Activated T-helper 2 cell treated with anti-CD3 and anti-CD28 coated beads, Interferon-gamma antibody, Interleukin-2, Interleukin-4, amounts not matched to agents 10 μg/mL and 5 μg/mL and 100 μg/mL, durations not matched to agents 14 hours and 24 hours and 36 hours (primary cell): ENCODE data around the gene RIMBP2. TPM values are rescaled to one million over a fixed set of nuclear protein-coding genes. Genes with fewer than 3 reads are reported as not detected.
A peak's percentile ranks its signal among the peaks of the same experiment; 100 is the strongest.
"Not testable (repeated sequence)": the region's sequence is repeated elsewhere in the genome, so short reads cannot be mapped to it uniquely, and the experiment has no call there.

Experiments
- DNase-seq: peaks from one replicate; pipeline ENCODE4 v3.0.0; 2021; ENCODE audit warnings: low spot score
- H3K27ac Mint-ChIP-seq: one replicate; pipeline ENCODE4 v1.8.0; 2021; ENCODE audit warnings: mixed read lengths
- H3K27me3 Mint-ChIP-seq: one replicate; pipeline ENCODE4 v1.8.0; 2021; ENCODE audit warnings: low read depth, mixed read lengths
- H3K36me3 Mint-ChIP-seq: one replicate; pipeline ENCODE4 v1.8.0; 2021; ENCODE audit warnings: low read depth, mixed read lengths
- H3K4me1 Mint-ChIP-seq: one replicate; pipeline ENCODE4 v1.8.0; 2021; ENCODE audit warnings: low read depth, mixed read lengths
- H3K4me3 Mint-ChIP-seq: one replicate; pipeline ENCODE4 v1.8.0; 2021; ENCODE audit warnings: low read depth, mild to moderate bottlenecking, moderate library complexity, mixed read lengths
- H3K9me3 Mint-ChIP-seq: one replicate; pipeline ENCODE4 v1.8.0; 2021; ENCODE audit warnings: mixed read lengths
- intact Hi-C: fragments of 100-400 bp; cut with micrococcal nuclease; formaldehyde crosslinking; loops from one replicate; pipeline ENCODE4 v1.15.1; 2023
- total RNA-seq: library from RNA; stranded (reverse); gene quantifications from 2 replicates; pipeline ENCODE4 v1.2.3, GENCODE V29; 2022

Gene RIMBP2
- total RNA-seq, 1 donor from 2014 or later: not detected

GRCh38 chr12:130747867-130748740, 32.0 kb upstream of the RIMBP2 start:
- H3K9me3 Mint-ChIP-seq: no peaks in the 10 kb centered on the region
- intact Hi-C loops: no loop called here
- DNase-seq: peak; percentile 58
- H3K4me3 Mint-ChIP-seq: no peak overlapping the region
- peaks cover 1% of the 10 kb centered on the region for H3K4me1 Mint-ChIP-seq
- H3K27ac Mint-ChIP-seq: no peak overlapping the region
- no peaks in the 10 kb centered on the region for H3K36me3 Mint-ChIP-seq
- peaks cover 7% of the 10 kb centered on the region for H3K27me3 Mint-ChIP-seq

DNA sequence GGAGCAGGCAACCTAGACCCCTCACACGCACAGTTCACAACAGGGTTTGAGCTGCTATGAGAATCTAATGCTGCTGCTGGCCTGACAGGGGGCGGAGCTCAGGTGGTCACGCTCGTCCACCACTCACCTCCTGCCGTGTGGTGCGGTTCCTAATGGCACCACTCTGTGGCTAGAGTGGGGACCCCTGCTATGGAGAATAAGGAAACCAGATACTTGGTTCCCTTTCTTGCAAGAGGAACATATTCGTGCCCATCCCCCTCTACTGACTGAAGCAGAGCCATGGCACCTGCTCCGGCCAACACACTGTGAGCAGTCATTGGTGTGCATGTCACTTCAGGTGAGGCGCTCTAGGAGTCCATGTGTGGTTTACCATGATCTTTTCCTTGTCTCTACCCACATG, 30.4 kb upstream of the RIMBP2 start:
- Mint-ChIP-seq H3K4me3 (no peak overlapping the region), H3K36me3 (no peaks in the 10 kb centered on the region), H3K27me3 (peaks cover 7% of the 10 kb centered on the region), H3K27ac (no peak overlapping the region), H3K9me3 (no peaks in the 10 kb centered on the region), H3K4me1 (peaks cover 1% of the 10 kb centered on the region)
- intact Hi-C loops: no loop called here
- no peak for DNase-seq

- Mint-ChIP-seq H3K4me3 (no peak overlapping the region), H3K27me3 (peaks cover 7% of the 10 kb centered on the region), H3K4me1 (peaks cover 1% of the 10 kb centered on the region), H3K36me3 (no peaks in the 10 kb centered on the region), H3K9me3 (no peaks in the 10 kb centered on the region), H3K27ac (no peak overlapping the region)
- intact Hi-C loops: no loop called here
- DNase-seq: no peak
Measured at GRCh38 chr12:130745921-130746320, 29.8 kb upstream of the RIMBP2 start.

DNA sequence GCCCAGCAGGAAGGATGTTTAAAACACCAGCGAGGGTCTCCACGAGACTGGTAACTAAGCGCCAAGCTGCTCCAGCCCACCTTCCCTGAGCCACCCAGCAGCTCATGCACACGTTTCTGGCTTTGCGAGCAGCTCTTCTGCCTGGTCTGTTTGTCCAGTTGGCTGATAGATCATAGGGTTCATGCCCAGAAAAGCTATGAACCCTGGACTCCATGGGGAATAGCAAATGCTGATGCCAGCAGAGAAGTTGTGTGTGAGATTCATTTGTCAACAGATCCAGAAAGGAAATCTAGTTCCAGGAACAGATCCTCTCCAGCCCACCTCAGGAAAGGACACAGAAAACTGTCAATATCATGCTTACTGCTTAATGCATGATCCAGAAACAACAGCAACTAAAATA, 28.2 kb upstream of the RIMBP2 start:
- Mint-ChIP-seq H3K27me3 (peaks cover 5% of the 10 kb centered on the region), H3K4me1 (peaks cover 1% of the 10 kb centered on the region), H3K36me3 (no peaks in the 10 kb centered on the region), H3K4me3 (no peak overlapping the region), H3K27ac (no peak overlapping the region), H3K9me3 (no peaks in the 10 kb centered on the region)
- no peak for DNase-seq
- intact Hi-C loops: no loop called here

GRCh38 chr12:130743606-130744005, 27.5 kb upstream of the RIMBP2 start:
- Mint-ChIP-seq H3K27me3 (peaks cover 5% of the 10 kb centered on the region), H3K4me3 (no peak overlapping the region)
- intact Hi-C loops: no loop called here

DNA sequence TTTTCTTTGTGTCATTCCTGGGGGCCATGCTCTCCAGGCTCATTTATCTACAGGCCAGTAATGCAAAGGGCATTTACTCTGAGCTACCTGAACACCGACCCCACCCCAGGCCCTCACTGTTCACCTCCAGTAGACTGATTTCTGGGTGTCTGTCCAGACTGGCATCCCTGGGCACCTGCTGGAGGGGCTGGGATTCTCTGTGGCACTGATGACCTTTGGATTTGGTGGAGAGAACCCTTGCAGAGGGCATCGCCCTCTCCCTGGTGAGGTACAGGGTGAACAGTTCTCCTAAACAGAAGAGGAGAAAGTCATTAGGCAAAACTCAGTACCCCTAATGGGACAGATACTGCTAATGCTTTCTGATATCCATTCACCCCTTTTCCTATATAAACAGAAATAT, 27.1 kb upstream of the RIMBP2 start:
- intact Hi-C loops: no loop called here

More at GRCh38 chr12:130743606-130744005, 27.5 kb upstream of the RIMBP2 start:
- Mint-ChIP-seq H3K36me3 (no peaks in the 10 kb centered on the region), H3K9me3 (no peaks in the 10 kb centered on the region), H3K27ac (no peak overlapping the region), H3K4me1 (peaks cover 1% of the 10 kb centered on the region)
- DNase-seq: no peak

GRCh38 chr12:130742716-130743115, 26.6 kb upstream of the RIMBP2 start:
- Mint-ChIP-seq H3K27me3 (no peaks in the 10 kb centered on the region), H3K36me3 (no peaks in the 10 kb centered on the region), H3K9me3 (no peaks in the 10 kb centered on the region), H3K4me3 (no peak overlapping the region), H3K4me1 (no peaks in the 10 kb centered on the region), H3K27ac (no peak overlapping the region)
- intact Hi-C loops: no loop called here
- no peak for DNase-seq

More for the DNA sequence above, 27.1 kb upstream of the RIMBP2 start:
- Mint-ChIP-seq H3K4me3 (no peak overlapping the region), H3K4me1 (peaks cover 1% of the 10 kb centered on the region), H3K36me3 (no peaks in the 10 kb centered on the region), H3K27me3 (peaks cover 4% of the 10 kb centered on the region), H3K9me3 (no peaks in the 10 kb centered on the region), H3K27ac (no peak overlapping the region)
- DNase-seq: no peak

GRCh38 chr12:130742112-130742511, 26.0 kb upstream of the RIMBP2 start:
- Mint-ChIP-seq H3K27me3 (no peaks in the 10 kb centered on the region), H3K9me3 (no peaks in the 10 kb centered on the region), H3K27ac (no peak overlapping the region), H3K4me1 (no peaks in the 10 kb centered on the region), H3K36me3 (no peaks in the 10 kb centered on the region), H3K4me3 (no peak overlapping the region)
- DNase-seq: no peak
- intact Hi-C loops: no loop called here

DNA sequence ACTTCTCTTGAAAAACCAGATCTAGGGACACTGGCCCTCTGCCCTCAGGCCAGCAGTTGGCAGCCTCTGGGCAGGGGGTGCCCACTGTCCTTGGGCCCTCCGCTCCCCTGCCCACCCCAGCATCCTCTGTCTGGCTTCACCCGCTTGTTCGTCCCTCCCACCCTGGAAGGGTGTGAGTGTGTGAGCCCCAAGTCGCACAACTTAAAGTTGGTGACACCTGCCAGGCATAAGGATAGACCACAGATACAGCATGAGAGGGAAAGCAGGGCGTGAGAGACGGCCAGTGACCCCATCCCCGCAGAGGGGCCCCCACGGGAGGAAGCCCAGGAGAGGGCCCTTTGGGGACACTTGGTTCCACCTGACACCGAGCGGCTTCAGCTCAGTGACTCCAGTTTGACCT, 23.5 kb upstream of the RIMBP2 start:
- intact Hi-C loops: no loop called here
- no peak for DNase-seq
- no peak overlapping the region for H3K27ac Mint-ChIP-seq
- no peaks in the 10 kb centered on the region for H3K9me3 Mint-ChIP-seq
- H3K36me3 Mint-ChIP-seq: no peaks in the 10 kb centered on the region
- H3K4me1 Mint-ChIP-seq: no peaks in the 10 kb centered on the region
- no peaks in the 10 kb centered on the region for H3K27me3 Mint-ChIP-seq
- H3K4me3 Mint-ChIP-seq: no peak overlapping the region

- not testable (repeated sequence) for DNase-seq, H3K9me3 Mint-ChIP-seq, H3K4me3 Mint-ChIP-seq
Measured at GRCh38 chr12:130738403-130738802, 22.3 kb upstream of the RIMBP2 start.

GRCh38 chr12:130737731-130738130, 21.6 kb upstream of the RIMBP2 start:
- H3K9me3 Mint-ChIP-seq: no peaks in the 10 kb centered on the region
- no peak overlapping the region for H3K27ac Mint-ChIP-seq
- no peaks in the 10 kb centered on the region for H3K4me1 Mint-ChIP-seq
- no peaks in the 10 kb centered on the region for H3K27me3 Mint-ChIP-seq
- intact Hi-C loops: no loop called here
- no peak overlapping the region for H3K4me3 Mint-ChIP-seq
- no peak for DNase-seq
- H3K36me3 Mint-ChIP-seq: no peaks in the 10 kb centered on the region

More at GRCh38 chr12:130738403-130738802, 22.3 kb upstream of the RIMBP2 start:
- H3K27ac Mint-ChIP-seq, H3K27me3 Mint-ChIP-seq, intact Hi-C loops, H3K36me3 Mint-ChIP-seq, H3K4me1 Mint-ChIP-seq: not testable (repeated sequence)

DNA sequence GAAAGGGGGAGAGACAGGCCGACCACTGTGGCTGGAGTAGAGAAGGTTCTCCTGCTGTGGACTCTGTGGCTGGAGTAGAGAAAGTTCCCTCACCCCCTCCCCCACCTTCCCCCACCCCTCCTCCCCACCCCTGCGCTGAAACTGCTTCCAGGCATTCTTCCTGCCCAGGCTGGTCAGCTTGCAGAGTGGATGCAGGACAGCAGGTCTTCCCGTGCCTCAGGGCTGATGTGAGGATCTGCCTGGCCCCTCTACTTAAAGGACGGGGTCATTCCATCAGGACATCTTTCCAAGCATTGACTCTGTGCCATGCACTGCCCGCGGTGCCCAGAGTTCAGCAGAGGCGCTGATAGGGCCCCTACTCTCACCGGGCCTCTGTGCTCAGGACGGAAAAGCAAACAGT, 13.2 kb upstream of the RIMBP2 start:
- H3K4me3 Mint-ChIP-seq: no peak overlapping the region
- peaks cover 9% of the 10 kb centered on the region for H3K9me3 Mint-ChIP-seq
- intact Hi-C loops: no loop called here
- H3K27ac Mint-ChIP-seq: no peak overlapping the region
- H3K27me3 Mint-ChIP-seq: no peaks in the 10 kb centered on the region
- DNase-seq: no peak
- no peaks in the 10 kb centered on the region for H3K36me3 Mint-ChIP-seq
- no peaks in the 10 kb centered on the region for H3K4me1 Mint-ChIP-seq

DNA sequence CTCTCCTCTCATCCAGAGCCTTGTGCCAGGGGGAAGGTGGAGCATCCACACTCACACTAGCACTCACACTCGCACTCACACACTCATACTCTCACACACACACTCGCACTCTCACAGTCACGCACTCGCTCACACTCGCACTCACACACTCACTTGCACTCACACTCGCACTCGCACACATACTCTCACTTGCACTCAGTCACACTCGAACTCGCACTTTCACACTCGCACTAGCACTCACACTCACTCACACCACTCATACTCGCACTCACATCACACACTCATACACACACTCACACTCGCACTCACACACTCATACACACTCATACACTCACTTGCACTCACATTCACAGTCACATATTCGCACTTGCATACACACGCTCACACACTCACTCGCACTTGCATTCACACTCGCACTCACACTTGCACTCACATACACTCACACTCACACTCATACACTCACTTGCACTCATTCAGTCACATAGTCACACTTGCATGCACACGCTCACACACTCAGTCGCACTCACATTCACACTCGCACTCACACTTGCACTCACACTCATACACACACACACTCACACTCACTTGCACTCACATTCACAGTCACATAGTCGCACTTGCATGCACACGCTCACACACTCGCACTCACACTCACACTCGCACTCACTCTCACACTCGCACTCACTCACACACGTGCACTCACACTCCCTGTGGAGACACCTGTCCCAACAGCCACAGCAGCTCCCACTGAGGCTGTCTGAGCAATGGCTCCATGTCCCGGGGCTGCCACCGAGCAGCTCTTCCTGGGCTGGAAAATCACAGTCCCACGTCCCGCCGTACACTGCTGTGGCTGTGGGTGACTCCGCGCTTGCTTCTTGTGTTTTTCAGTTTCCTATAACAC, 12.3 kb upstream of the RIMBP2 start:
- Mint-ChIP-seq H3K4me3 (no peak overlapping the region), H3K27ac (no peak overlapping the region), H3K36me3 (no peaks in the 10 kb centered on the region), H3K9me3 (peaks cover 18% of the 10 kb centered on the region), H3K4me1 (no peaks in the 10 kb centered on the region), H3K27me3 (no peaks in the 10 kb centered on the region)
- intact Hi-C loops: no loop called here
- no peak for DNase-seq
